Memory B cell (primary cell): ENCODE measurements around the gene JSRP1.
A peak's percentile ranks its signal among the peaks of the same experiment; 100 is the strongest.

Experiments used
- ATAC-seq: fragments of 150-1000 bp; cut with Tn5 transposase; 2 replicates; pipeline ENCODE4 v1.10.0; 2021; ENCODE audit warnings: low read depth, mild to moderate bottlenecking, moderate library complexity
- DNase-seq, 2 donors: peaks; one replicate each; pipeline ENCODE4 v3.0.0; 2022; ENCODE audit warnings: low spot score in 2 of 2
- H3K27ac Mint-ChIP-seq: one replicate; pipeline ENCODE4 v1.8.0; 2022; ENCODE audit warnings: mild to moderate bottlenecking, moderate library complexity, mixed read lengths
- H3K27me3 Mint-ChIP-seq: one replicate; pipeline ENCODE4 v1.8.0; 2022; ENCODE audit warnings: mixed read lengths
- H3K36me3 Mint-ChIP-seq: one replicate; pipeline ENCODE4 v1.8.0; 2022; ENCODE audit warnings: mild to moderate bottlenecking, mixed read lengths
- H3K4me1 Mint-ChIP-seq: one replicate; pipeline ENCODE4 v1.8.0; 2022; ENCODE audit warnings: mixed read lengths
- H3K4me3 Mint-ChIP-seq: one replicate; pipeline ENCODE4 v1.8.0; 2022; ENCODE audit warnings: mild to moderate bottlenecking, moderate library complexity, mixed read lengths
- H3K9me3 Mint-ChIP-seq: one replicate; pipeline ENCODE4 v1.8.0; 2022; ENCODE audit warnings: mixed read lengths

Gene JSRP1

GRCh38 chr19:2240881-2241760, 15.1 kb downstream of the JSRP1 start:
- H3K4me3 Mint-ChIP-seq: no peak overlapping the region
- DNase-seq: no peak
- H3K9me3 Mint-ChIP-seq: peaks cover 3% of the 10 kb centered on the region
- H3K27ac Mint-ChIP-seq: no peak overlapping the region
- peaks cover 37% of the 10 kb centered on the region for H3K4me1 Mint-ChIP-seq
- H3K27me3 Mint-ChIP-seq: no peaks in the 10 kb centered on the region
- no peak for ATAC-seq
- peaks cover 35% of the 10 kb centered on the region for H3K36me3 Mint-ChIP-seq

DNA sequence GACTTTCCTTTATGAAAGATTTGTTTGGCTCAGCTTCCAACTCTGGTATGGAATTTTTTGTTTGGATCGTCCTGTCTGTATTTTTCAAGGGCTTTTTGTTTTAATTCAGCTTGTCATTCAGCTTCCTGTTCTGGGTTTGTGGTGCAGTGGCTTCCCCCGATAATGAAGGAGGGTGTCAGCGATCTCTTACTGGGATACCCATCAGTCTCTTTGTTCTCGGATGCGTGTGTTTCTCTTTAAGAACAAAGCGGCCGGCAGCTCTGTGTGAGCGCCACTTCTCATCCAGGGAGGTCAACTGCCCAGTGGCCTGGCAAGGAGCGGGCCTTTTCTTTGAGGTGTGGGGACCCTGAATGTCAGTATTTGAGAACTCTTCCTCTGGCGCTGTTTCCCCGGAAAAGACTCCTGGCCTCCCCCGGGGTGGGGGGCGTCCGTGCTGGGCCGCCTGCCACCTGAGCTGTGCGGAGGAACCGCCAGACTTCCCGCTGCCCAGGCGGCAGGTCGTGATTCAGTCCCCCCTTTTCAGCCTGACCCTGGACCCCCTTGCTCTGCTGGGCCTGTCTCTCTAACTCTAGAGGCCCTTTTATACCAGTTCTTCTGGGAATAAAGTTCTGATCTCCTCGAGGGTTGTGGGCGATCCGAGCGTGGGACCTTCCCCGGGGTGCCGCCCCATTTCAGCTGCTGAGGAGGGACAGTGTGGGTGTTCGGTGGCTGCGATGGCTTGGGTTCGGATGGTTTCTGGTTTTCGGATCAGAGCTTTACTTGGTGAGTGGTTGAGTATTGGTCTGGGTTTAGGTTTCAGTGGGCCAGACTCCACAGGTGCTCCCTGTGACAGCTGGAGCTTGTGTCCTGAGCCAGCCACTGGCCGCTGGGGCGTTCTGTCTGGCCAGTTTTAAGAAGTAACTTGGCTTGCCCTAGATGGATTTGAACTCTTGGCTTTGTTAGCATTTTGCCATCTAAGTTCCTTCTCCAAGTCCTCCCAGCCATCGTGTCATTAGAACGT, 16.1 kb downstream of the JSRP1 start:
- Mint-ChIP-seq H3K9me3 (peaks cover 3% of the 10 kb centered on the region), H3K4me3 (peak overlapping the region; percentile 65), H3K27me3 (no peaks in the 10 kb centered on the region), H3K27ac (peak overlapping the region; percentile 35), H3K36me3 (peaks cover 30% of the 10 kb centered on the region), H3K4me1 (peaks cover 40% of the 10 kb centered on the region)
- DNase-seq: no peak
- ATAC-seq: no peak

DNA sequence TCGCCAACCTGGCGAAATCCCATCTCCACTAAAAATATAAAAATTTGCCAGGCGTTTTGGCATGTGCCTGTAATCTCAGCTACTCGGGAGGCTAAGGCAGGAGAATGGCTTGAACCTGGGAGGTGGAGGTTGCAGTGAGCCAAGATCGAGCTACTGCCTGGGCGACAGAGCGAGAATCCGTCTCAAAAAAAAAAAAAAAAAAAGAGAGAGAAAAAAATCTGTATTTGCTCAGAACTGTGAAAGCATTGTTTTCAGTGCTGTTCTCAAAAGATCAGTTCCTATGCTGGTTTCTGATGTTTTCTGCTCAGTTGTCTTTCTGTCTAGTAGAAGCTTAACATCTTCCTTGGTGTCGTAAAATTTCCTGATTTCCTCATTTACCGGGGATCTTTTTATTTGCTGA, 17.0 kb downstream of the JSRP1 start:
- DNase-seq (no peak), ATAC-seq (no peak)
- H3K9me3 Mint-ChIP-seq: peaks cover 3% of the 10 kb centered on the region
- H3K27me3 Mint-ChIP-seq: no peaks in the 10 kb centered on the region
- H3K4me3 Mint-ChIP-seq: peak overlapping the region; percentile 65
- H3K4me1 Mint-ChIP-seq: peaks cover 47% of the 10 kb centered on the region
- peaks cover 24% of the 10 kb centered on the region for H3K36me3 Mint-ChIP-seq
- peak overlapping the region; percentile 35 for H3K27ac Mint-ChIP-seq

GRCh38 chr19:2237869-2238153, 18.4 kb downstream of the JSRP1 start:
- H3K36me3 Mint-ChIP-seq: peaks cover 26% of the 10 kb centered on the region
- no peak for DNase-seq
- H3K27ac Mint-ChIP-seq: peak overlapping the region; percentile 97
- ATAC-seq: no peak
- H3K4me1 Mint-ChIP-seq: peaks cover 54% of the 10 kb centered on the region
- peak overlapping the region; percentile 94 for H3K4me3 Mint-ChIP-seq
- H3K9me3 Mint-ChIP-seq: peaks cover 3% of the 10 kb centered on the region
- H3K27me3 Mint-ChIP-seq: no peaks in the 10 kb centered on the region

GRCh38 chr19:2237051-2237868, 19.0 kb downstream of the JSRP1 start:
- Mint-ChIP-seq H3K4me3 (peak overlapping the region; percentile 94), H3K9me3 (peaks cover 3% of the 10 kb centered on the region), H3K36me3 (peaks cover 23% of the 10 kb centered on the region), H3K27ac (peak overlapping the region; percentile 97), H3K4me1 (peaks cover 54% of the 10 kb centered on the region), H3K27me3 (no peaks in the 10 kb centered on the region)
- ATAC-seq: no peak
- no peak for DNase-seq

GRCh38 chr19:2236314-2237050, 19.7 kb downstream of the JSRP1 start, which contains the start of the genes PLEKHJ1 and SF3A2:
Gene PLEKHJ1 (minus strand): TSS chr19:2236329. CDS start chr19:2236248, 81 bp downstream.
Gene SF3A2 (plus strand): TSS chr19:2236824. CDS start chr19:2243419, 6,595 bp downstream.
- peak; percentile 100 for DNase-seq
- Mint-ChIP-seq H3K4me1 (peaks cover 55% of the 10 kb centered on the region), H3K27me3 (no peaks in the 10 kb centered on the region), H3K36me3 (peaks cover 23% of the 10 kb centered on the region), H3K27ac (peak within 1 kb of the TSS; percentile 97), H3K9me3 (peaks cover 3% of the 10 kb centered on the region), H3K4me3 (peak within 1 kb of the TSS; percentile 96)
- ATAC-seq: peak; percentile 78

DNA sequence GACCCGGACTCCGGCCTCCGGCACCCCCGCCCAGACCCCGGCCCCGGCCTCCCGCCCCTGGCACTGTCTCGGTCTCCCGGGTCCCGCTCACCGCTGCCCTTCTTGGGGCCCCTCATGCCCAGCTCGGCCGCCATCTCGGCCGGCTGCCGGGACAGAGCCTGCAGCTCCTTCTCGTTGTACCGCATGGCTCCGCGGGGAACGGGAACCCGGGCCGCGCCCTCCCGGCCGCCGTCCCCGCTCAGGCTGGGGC, 20.2 kb downstream of the JSRP1 start:
- H3K4me3 Mint-ChIP-seq: peak overlapping the region; percentile 94
- ATAC-seq: no peak
- H3K9me3 Mint-ChIP-seq: peaks cover 3% of the 10 kb centered on the region
- peaks cover 20% of the 10 kb centered on the region for H3K36me3 Mint-ChIP-seq
- no peak for DNase-seq
- H3K27me3 Mint-ChIP-seq: no peaks in the 10 kb centered on the region
- H3K27ac Mint-ChIP-seq: peak overlapping the region; percentile 97
- peaks cover 54% of the 10 kb centered on the region for H3K4me1 Mint-ChIP-seq

DNA sequence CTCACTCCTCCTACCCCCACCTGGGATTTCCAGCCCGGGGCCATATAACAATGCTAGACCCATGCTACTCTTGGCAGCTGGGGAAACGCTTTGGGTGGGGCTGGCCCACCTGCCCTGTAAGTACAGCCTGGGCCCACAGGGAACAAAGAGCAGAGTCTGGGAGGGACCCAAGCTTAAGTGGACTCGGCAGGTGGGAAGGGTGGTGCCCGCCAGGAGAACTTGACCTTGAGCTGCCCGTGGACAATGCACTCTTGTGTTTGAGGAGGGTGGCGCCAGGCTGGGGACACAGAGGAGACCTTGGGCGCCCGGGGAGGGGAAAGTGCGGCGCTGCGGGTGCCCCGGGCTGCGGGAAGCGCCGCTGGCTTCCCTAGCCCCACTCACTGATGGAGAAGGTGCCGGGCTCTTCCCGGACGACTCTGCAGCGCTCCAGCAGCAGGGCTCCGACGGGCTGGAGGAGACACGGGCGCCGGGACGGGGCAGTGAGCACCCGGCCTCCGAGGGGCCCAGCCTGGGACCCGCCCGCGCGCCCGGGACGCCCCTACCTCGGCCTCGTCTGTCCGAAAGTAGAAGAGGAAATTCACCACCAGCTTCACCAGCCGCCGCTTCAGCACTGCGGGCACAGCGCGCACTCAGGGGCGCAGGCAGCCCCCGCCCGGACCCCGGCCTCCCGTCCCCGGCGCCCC, 20.7 kb downstream of the JSRP1 start:
- peak overlapping the region; percentile 97 for H3K27ac Mint-ChIP-seq
- H3K27me3 Mint-ChIP-seq: no peaks in the 10 kb centered on the region
- H3K36me3 Mint-ChIP-seq: peaks cover 18% of the 10 kb centered on the region
- peaks cover 49% of the 10 kb centered on the region for H3K4me1 Mint-ChIP-seq
- H3K9me3 Mint-ChIP-seq: peaks cover 3% of the 10 kb centered on the region
- DNase-seq (peak in 1 of 2 donors; percentile 43), ATAC-seq (peak; percentile 4)
- peak overlapping the region; percentile 96 for H3K4me3 Mint-ChIP-seq

DNA sequence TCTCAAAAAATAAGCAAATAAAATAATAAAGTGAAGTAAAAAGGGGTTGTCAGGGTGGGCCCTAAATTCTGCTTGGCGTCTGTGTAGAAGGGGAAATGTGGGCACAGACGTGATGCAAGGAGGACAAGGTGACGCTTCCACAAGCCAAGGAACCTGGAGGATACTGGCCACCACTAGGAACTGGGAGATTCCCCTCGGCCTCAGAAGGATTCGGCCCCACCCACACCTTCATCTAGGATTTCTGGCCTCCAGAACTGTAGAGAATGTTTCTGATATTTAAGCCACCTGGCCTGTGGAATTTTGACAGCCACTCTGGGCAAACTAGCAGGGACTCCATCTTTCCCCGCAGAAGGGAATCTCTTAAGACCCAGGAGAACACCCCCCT, 21.2 kb downstream of the JSRP1 start:
- Mint-ChIP-seq H3K4me3 (peak overlapping the region; percentile 96), H3K27me3 (no peaks in the 10 kb centered on the region), H3K9me3 (peaks cover 3% of the 10 kb centered on the region), H3K27ac (peak overlapping the region; percentile 94), H3K4me1 (peaks cover 44% of the 10 kb centered on the region), H3K36me3 (peaks cover 17% of the 10 kb centered on the region)
- ATAC-seq (no peak), DNase-seq (no peak)

- no peak for ATAC-seq
- peaks cover 42% of the 10 kb centered on the region for H3K4me1 Mint-ChIP-seq
- peak overlapping the region; percentile 36 for H3K27ac Mint-ChIP-seq
- H3K9me3 Mint-ChIP-seq: no peaks in the 10 kb centered on the region
- no peak for DNase-seq
- peak overlapping the region; percentile 96 for H3K4me3 Mint-ChIP-seq
- peaks cover 13% of the 10 kb centered on the region for H3K36me3 Mint-ChIP-seq
- H3K27me3 Mint-ChIP-seq: no peaks in the 10 kb centered on the region
Observed at GRCh38 chr19:2233601-2234280, 22.5 kb downstream of the JSRP1 start.

GRCh38 chr19:2232286-2233151, 23.7 kb downstream of the JSRP1 start:
- H3K4me3 Mint-ChIP-seq: no peak overlapping the region
- ATAC-seq: no peak
- no peak overlapping the region for H3K27ac Mint-ChIP-seq
- H3K4me1 Mint-ChIP-seq: peaks cover 36% of the 10 kb centered on the region
- H3K27me3 Mint-ChIP-seq: no peaks in the 10 kb centered on the region
- no peak for DNase-seq
- no peaks in the 10 kb centered on the region for H3K9me3 Mint-ChIP-seq
- peaks cover 9% of the 10 kb centered on the region for H3K36me3 Mint-ChIP-seq
